Measurements from ENCODE around the gene NAPSA. TPM values are rescaled to one million over a fixed set of nuclear protein-coding genes. Genes with fewer than 3 reads are reported as not detected.

NAPSA gene
- total and polyA plus RNA-seq, 9 of the 15 experiments (the other 6 are each of a cell fraction or from before 2014, with no cell fraction given) = 0.25 to 1.9 (median 0.69) TPM

GRCh38 chr19:50383852-50384684 lies 18.6 kb upstream of the NAPSA start, which contains the start of gene POLD1 (continued):
- TF ChIP-seq ZBED1 (IDR thresholded peaks at IDR 0.05) (0 out of 2 replicates have a peak, but pooled peaks have one; percentile 76), MYC (IDR thresholded peaks at IDR 0.05; ENCODE audit: low read depth, low read length) (peak; percentile 90), MYC (CRISPR knock-in tag; IDR thresholded peaks at IDR 0.05; ENCODE audit: borderline replicate concordance, low read depth) (peak; percentile 72; the same call in 1 of the 2 replicates), CTCFL (IDR thresholded peaks at IDR 0.05; ENCODE audit: borderline replicate concordance, insufficient read depth, low read depth, low read length, poor library complexity, severe bottlenecking) (no peak), LCOR (CRISPR knock-in tag; IDR thresholded peaks at IDR 0.05) (peak; percentile 80), NFRKB (IDR thresholded peaks at IDR 0.05; ENCODE audit: low read depth) (no peak), KDM5B (IDR thresholded peaks at IDR 0.05; ENCODE audit: insufficient replicate concordance, low read depth, low read length) (peak; percentile 70), EWSR1 (IDR thresholded peaks at IDR 0.05; ENCODE audit: borderline replicate concordance, low read depth, partially characterized antibody) (no peak), CCNT2 (IDR thresholded peaks at IDR 0.05; ENCODE audit: borderline replicate concordance, extremely low read depth, insufficient read length, low read depth, low read length) (peak; percentile 94), BMI1 (IDR thresholded peaks at IDR 0.05; ENCODE audit: low read length) (no peak), TRIM28 (IDR thresholded peaks at IDR 0.05) (no peak), HDAC3 (IDR thresholded peaks at IDR 0.05; ENCODE audit: borderline replicate concordance, partially characterized antibody) (no peak)
- TF ChIP-seq, protein P1, sequence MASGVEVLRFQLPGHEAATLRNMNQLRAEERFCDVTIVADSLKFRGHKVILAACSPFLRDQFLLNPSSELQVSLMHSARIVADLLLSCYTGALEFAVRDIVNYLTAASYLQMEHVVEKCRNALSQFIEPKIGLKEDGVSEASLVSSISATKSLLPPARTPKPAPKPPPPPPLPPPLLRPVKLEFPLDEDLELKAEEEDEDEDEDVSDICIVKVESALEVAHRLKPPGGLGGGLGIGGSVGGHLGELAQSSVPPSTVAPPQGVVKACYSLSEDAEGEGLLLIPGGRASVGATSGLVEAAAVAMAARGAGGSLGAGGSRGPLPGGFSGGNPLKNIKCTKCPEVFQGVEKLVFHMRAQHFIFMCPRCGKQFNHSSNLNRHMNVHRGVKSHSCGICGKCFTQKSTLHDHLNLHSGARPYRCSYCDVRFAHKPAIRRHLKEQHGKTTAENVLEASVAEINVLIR (CRISPR knock-in tag; IDR thresholded peaks at IDR 0.05) = peak; percentile 5; the same call in 1 of the 2 replicates
- TF ChIP-seq, protein P2, sequence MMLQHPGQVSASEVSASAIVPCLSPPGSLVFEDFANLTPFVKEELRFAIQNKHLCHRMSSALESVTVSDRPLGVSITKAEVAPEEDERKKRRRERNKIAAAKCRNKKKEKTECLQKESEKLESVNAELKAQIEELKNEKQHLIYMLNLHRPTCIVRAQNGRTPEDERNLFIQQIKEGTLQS (IDR thresholded peaks at IDR 0.05) = no peak
- TF ChIP-seq, protein P2 (CRISPR knock-in tag; conservative IDR thresholded peaks at IDR 0.05) = no peak
- TF ChIP-seq, protein P3, sequence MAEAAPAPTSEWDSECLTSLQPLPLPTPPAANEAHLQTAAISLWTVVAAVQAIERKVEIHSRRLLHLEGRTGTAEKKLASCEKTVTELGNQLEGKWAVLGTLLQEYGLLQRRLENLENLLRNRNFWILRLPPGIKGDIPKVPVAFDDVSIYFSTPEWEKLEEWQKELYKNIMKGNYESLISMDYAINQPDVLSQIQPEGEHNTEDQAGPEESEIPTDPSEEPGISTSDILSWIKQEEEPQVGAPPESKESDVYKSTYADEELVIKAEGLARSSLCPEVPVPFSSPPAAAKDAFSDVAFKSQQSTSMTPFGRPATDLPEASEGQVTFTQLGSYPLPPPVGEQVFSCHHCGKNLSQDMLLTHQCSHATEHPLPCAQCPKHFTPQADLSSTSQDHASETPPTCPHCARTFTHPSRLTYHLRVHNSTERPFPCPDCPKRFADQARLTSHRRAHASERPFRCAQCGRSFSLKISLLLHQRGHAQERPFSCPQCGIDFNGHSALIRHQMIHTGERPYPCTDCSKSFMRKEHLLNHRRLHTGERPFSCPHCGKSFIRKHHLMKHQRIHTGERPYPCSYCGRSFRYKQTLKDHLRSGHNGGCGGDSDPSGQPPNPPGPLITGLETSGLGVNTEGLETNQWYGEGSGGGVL (CRISPR knock-in tag; IDR thresholded peaks at IDR 0.05) = no peak
- TF ChIP-seq, protein P4, sequence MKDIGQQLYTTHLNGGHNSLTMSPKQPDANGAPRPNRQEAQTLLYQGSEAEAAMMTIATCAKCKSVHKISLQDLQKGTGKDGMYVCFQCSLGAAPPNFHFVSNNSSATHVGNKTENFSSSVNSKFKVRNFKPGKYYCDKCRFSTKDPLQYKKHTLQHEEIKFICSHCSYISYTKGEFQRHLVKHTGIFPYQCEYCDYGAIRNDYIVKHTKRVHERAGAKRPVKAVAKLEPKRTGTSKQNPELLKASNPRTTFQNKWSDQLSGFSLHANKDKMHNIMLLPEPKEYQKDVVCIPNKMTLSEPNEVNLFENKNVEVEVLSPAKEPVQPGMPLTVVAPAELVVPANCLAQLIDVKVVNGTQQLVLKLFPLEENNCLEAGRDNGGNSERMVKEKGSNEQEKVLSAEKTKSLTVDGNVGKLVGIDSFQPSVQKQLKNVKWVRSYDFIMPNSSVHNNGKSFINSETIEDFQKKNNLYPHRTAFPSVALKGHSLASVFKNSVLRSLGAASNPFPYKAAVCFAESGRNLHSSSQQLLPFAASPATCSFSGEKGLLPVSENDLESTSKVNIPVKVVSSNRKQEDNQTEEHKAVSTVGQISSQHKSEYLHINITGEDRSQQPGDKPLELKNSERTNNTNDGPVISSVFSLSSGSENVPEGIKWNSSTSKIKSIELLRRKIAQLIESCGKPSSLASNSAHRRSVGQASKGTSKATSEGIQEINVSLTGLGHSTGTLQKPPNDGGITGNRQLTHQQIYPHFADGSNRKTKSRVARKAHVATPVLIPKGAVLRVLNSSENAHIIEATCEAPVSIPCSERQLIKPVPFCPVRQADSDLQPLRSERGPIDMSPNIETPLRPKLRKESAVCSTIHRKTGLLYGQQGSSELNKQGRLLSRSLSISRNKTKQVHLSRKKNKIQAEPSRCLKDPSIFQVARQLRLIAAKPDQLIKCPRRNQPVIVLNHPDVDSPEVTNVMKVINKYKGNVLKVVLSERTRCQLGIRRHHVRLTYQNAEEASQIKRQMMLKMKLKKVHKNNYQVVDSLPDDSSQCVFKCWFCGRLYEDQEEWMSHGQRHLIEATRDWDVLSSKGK (CRISPR knock-in tag; IDR thresholded peaks at IDR 0.05) = no peak

Data from K562 (cell line).